Neural cell (in vitro differentiated cells): Measurements from ENCODE around the gene SEC16B. TPM values are rescaled to one million over a fixed set of nuclear protein-coding genes. Genes with fewer than 3 reads are reported as not detected.

Experiments
- H2AFZ ChIP-seq: fragments of 200-600, 300-800 bp; sonication (generic), shearing (Covaris generic); 2 replicates; pipeline ENCODE4 v1.6.0; 2014; ENCODE audit warnings: low read depth, mild to moderate bottlenecking, antibody characterized with exemption, low read length, moderate library complexity
- H3F3A ChIP-seq: fragments of 200-600 bp; shearing (Covaris generic); 2 replicates; pipeline ENCODE4 v1.6.1; 2016; ENCODE audit warnings: mild to moderate bottlenecking, moderate library complexity, mixed read lengths, antibody characterized with exemption, low read length; ENCODE audit not compliant: insufficient read depth, poor library complexity, severe bottlenecking
- H3K27ac ChIP-seq: fragments of 200-600, 300-800 bp; sonication (generic), shearing (Covaris generic); 2 replicates; pipeline ENCODE4 v1.5.1; 2014; ENCODE audit warnings: mild to moderate bottlenecking, low read length, moderate library complexity
- H3K27me3 ChIP-seq: fragments of 300-800, 200-600 bp; sonication (generic), shearing (Covaris generic); 2 replicates; pipeline ENCODE4 v1.6.0; 2014; ENCODE audit warnings: mild to moderate bottlenecking, low read depth, low read length, moderate library complexity; ENCODE audit not compliant: insufficient read depth
- H3K36me3 ChIP-seq: fragments of 300-800, 200-600 bp; sonication (generic), shearing (Covaris generic); 2 replicates; pipeline ENCODE4 v1.5.1; 2014; ENCODE audit warnings: mild to moderate bottlenecking, antibody characterized with exemption, low read length, moderate library complexity; ENCODE audit not compliant: insufficient read depth
- H3K4me2 ChIP-seq: fragments of 300-800, 200-600 bp; sonication (generic), shearing (Covaris generic); 2 replicates; pipeline ENCODE4 v1.6.0; 2014; ENCODE audit warnings: mild to moderate bottlenecking, low read length
- H3K4me3 ChIP-seq: fragments of 300-800, 200-600 bp; sonication (generic), shearing (Covaris generic); 2 replicates; pipeline ENCODE4 v1.5.1; 2014; ENCODE audit warnings: mild to moderate bottlenecking, low read length, moderate library complexity
- H3K79me2 ChIP-seq: fragments of 200-600 bp; shearing (Covaris generic); replicated peaks from 2 replicates; pipeline ENCODE4 v1.6.0; 2014; ENCODE audit warnings: mild to moderate bottlenecking, low read length, moderate library complexity; ENCODE audit not compliant: insufficient read depth
- H3K9ac ChIP-seq: fragments of 300-800, 200-600 bp; sonication (generic), shearing (Covaris generic); 2 replicates; pipeline ENCODE4 v1.6.1; 2016; ENCODE audit warnings: mild to moderate bottlenecking, low read length, mixed read lengths
- H3K9me2 ChIP-seq: fragments of 200-600 bp; shearing (Covaris generic); 2 replicates; pipeline ENCODE4 v1.6.1; 2016; ENCODE audit warnings: mild to moderate bottlenecking, low read length, mixed read lengths; ENCODE audit not compliant: insufficient read depth
- H3K9me3 ChIP-seq: fragments of 200-600, 300-800 bp; sonication (generic), shearing (Covaris generic); 2 replicates; pipeline ENCODE4 v1.6.1; 2016; ENCODE audit warnings: mild to moderate bottlenecking, mixed run types, low read length, moderate library complexity, mixed read lengths
- H4K20me1 ChIP-seq: fragments of 200-600 bp; shearing (Covaris generic); 2 replicates; pipeline ENCODE4 v1.6.1; 2016; ENCODE audit warnings: mild to moderate bottlenecking, mixed run types; ENCODE audit not compliant: insufficient read depth
- EP300 ChIP-seq: fragments of 450-650 bp; conservative IDR thresholded peaks from 2 replicates; pipeline ENCODE4 v1.6.1; 2014; ENCODE audit warnings: antibody characterized with exemption, mild to moderate bottlenecking, moderate library complexity; ENCODE audit not compliant: poor library complexity, severe bottlenecking
- EZH2 ChIP-seq: fragments of 200-600, 300-800 bp; shearing (Covaris generic), sonication (generic); IDR thresholded peaks from 2 replicates; pipeline ENCODE4 v1.6.1; 2014; ENCODE audit warnings: antibody characterized with exemption, low read length, borderline replicate concordance, mild to moderate bottlenecking; ENCODE audit not compliant: insufficient read depth, poor library complexity, severe bottlenecking
- MXI1 ChIP-seq: fragments of 450-650 bp; conservative IDR thresholded peaks from 2 replicates; pipeline ENCODE4 v1.6.1; 2014; ENCODE audit warnings: antibody characterized with exemption, mild to moderate bottlenecking; ENCODE audit not compliant: poor library complexity, severe bottlenecking
- POLR2AphosphoS5 ChIP-seq: IDR thresholded peaks from 2 replicates; pipeline ENCODE4 v1.6.1; 2012
- RAD21 ChIP-seq: fragments of 450-650 bp; conservative IDR thresholded peaks from 2 replicates; pipeline ENCODE4 v1.6.1; 2014; ENCODE audit warnings: antibody characterized with exemption, mild to moderate bottlenecking, moderate library complexity
- SMC3 ChIP-seq: fragments of 450-650 bp; conservative IDR thresholded peaks from 2 replicates; pipeline ENCODE4 v1.6.1; 2014; ENCODE audit warnings: antibody characterized with exemption, mild to moderate bottlenecking, moderate library complexity; ENCODE audit not compliant: poor library complexity
- TAF1 ChIP-seq: IDR thresholded peaks from 2 replicates; pipeline ENCODE4 v1.6.1; 2012; ENCODE audit warnings: low read depth
- polyA plus RNA-seq: library from polyadenylated mRNA; depleted of rRNA; stranded (reverse); fragments of >200 nt; gene quantifications from 2 replicates; pipeline ENCODE4 v1.2.3, GENCODE V29; 2014
- TF ChIP-seq, protein P1 (sequence below): IDR thresholded peaks from 2 replicates; pipeline ENCODE4 v1.6.1; 2012; ENCODE audit warnings: borderline replicate concordance
- TF ChIP-seq, protein P2 (sequence below): fragments of 450-650 bp; IDR thresholded peaks from 2 replicates; pipeline ENCODE4 v1.5.1; 2014; ENCODE audit warnings: antibody characterized with exemption, mild to moderate bottlenecking, moderate library complexity; ENCODE audit not compliant: poor library complexity, severe bottlenecking

The SEC16B gene
- polyA plus RNA-seq, 1 donor from 2014 or later, result 0.78 TPM

DNA sequence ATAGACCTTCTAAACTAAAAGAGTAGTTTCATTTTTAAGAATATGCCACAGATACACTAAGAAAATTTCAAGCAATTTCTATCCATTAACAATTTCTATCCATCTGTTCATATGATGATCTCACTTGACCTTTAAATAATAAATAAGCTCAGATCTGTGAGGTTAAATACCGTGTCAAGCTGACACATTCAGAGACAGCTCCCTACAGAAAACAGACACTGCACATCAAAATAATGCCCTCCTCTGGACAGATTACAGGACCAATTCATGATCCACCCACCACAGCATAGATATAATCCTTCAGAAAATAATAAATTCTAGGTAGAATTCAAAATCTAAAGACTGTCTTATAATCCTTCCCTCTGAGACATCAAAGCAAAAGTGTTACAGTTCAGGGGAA lies 49.4 kb upstream of the SEC16B start:
- Histone ChIP-seq H3K27ac (no peak overlapping the region), H3K9ac (no peak overlapping the region), H4K20me1 (no peaks in the 10 kb centered on the region), H3K79me2 (no peaks in the 10 kb centered on the region), H3K9me3 (peaks cover 3% of the 10 kb centered on the region), H3K9me2 (no peaks in the 10 kb centered on the region), H2AFZ (no peak overlapping the region), H3K36me3 (no peaks in the 10 kb centered on the region), H3K27me3 (no peaks in the 10 kb centered on the region), H3K4me2 (no peak overlapping the region), H3K4me3 (no peak overlapping the region), H3F3A (no peaks in the 10 kb centered on the region)
- no peak for TF ChIP-seq EZH2
- TF ChIP-seq POLR2AphosphoS5, result no peak
- TF ChIP-seq, protein P1, sequence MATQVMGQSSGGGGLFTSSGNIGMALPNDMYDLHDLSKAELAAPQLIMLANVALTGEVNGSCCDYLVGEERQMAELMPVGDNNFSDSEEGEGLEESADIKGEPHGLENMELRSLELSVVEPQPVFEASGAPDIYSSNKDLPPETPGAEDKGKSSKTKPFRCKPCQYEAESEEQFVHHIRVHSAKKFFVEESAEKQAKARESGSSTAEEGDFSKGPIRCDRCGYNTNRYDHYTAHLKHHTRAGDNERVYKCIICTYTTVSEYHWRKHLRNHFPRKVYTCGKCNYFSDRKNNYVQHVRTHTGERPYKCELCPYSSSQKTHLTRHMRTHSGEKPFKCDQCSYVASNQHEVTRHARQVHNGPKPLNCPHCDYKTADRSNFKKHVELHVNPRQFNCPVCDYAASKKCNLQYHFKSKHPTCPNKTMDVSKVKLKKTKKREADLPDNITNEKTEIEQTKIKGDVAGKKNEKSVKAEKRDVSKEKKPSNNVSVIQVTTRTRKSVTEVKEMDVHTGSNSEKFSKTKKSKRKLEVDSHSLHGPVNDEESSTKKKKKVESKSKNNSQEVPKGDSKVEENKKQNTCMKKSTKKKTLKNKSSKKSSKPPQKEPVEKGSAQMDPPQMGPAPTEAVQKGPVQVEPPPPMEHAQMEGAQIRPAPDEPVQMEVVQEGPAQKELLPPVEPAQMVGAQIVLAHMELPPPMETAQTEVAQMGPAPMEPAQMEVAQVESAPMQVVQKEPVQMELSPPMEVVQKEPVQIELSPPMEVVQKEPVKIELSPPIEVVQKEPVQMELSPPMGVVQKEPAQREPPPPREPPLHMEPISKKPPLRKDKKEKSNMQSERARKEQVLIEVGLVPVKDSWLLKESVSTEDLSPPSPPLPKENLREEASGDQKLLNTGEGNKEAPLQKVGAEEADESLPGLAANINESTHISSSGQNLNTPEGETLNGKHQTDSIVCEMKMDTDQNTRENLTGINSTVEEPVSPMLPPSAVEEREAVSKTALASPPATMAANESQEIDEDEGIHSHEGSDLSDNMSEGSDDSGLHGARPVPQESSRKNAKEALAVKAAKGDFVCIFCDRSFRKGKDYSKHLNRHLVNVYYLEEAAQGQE, result no peak
- TF ChIP-seq EP300, result no peak
- TF ChIP-seq, protein P2, sequence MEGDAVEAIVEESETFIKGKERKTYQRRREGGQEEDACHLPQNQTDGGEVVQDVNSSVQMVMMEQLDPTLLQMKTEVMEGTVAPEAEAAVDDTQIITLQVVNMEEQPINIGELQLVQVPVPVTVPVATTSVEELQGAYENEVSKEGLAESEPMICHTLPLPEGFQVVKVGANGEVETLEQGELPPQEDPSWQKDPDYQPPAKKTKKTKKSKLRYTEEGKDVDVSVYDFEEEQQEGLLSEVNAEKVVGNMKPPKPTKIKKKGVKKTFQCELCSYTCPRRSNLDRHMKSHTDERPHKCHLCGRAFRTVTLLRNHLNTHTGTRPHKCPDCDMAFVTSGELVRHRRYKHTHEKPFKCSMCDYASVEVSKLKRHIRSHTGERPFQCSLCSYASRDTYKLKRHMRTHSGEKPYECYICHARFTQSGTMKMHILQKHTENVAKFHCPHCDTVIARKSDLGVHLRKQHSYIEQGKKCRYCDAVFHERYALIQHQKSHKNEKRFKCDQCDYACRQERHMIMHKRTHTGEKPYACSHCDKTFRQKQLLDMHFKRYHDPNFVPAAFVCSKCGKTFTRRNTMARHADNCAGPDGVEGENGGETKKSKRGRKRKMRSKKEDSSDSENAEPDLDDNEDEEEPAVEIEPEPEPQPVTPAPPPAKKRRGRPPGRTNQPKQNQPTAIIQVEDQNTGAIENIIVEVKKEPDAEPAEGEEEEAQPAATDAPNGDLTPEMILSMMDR, result no peak
- no peak for TF ChIP-seq SMC3
- no peak for TF ChIP-seq TAF1
- TF ChIP-seq MXI1, result no peak
- TF ChIP-seq RAD21, result no peak

DNA sequence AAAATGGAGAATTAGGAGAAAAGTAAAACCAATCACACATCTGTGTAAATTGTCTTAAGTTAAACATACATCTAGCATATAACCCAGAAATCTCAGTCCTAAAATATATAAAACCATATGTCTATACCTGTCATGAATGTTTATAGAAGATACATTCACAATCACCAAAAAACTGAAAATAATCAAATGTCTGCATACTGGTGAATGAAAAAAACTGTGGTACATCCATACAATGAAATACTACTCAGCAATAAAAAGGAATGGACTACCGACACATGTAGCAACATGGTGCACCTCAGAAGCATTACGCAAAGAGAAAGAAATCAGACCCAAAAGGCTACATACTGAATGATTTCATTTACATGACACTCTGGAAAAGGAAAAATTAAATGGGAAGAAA lies 47.7 kb upstream of the SEC16B start:
- Histone ChIP-seq H3F3A (no peaks in the 10 kb centered on the region), H3K27me3 (no peaks in the 10 kb centered on the region), H3K9ac (no peak overlapping the region), H3K9me3 (peaks cover 3% of the 10 kb centered on the region), H3K4me3 (no peak overlapping the region), H3K4me2 (no peak overlapping the region), H4K20me1 (no peaks in the 10 kb centered on the region), H3K36me3 (no peaks in the 10 kb centered on the region), H3K9me2 (no peaks in the 10 kb centered on the region), H2AFZ (no peak overlapping the region), H3K27ac (no peak overlapping the region), H3K79me2 (no peaks in the 10 kb centered on the region)
- TF ChIP-seq RAD21 (no peak), MXI1 (no peak), TAF1 (no peak), EP300 (no peak), EZH2 (no peak), POLR2AphosphoS5 (no peak), SMC3 (no peak)
- TF ChIP-seq, protein P2, result no peak
- TF ChIP-seq, protein P1, result no peak
